ENCODE measurements around the gene MGRN1. TPM values are rescaled to one million over a fixed set of nuclear protein-coding genes. Genes with fewer than 3 reads are reported as not detected.

Gene MGRN1
- total RNA-seq, 4 donors from 2014 or later, result 26.4 to 51.8 (median 31.4) TPM

GRCh38 chr16:4691666-4692412, 67.2 kb downstream of the MGRN1 start:
- TF ChIP-seq CTCF (IDR thresholded peaks at IDR 0.05), result no peak
- DNase-seq (ENCODE audit: low spot score), result no peak

DNA sequence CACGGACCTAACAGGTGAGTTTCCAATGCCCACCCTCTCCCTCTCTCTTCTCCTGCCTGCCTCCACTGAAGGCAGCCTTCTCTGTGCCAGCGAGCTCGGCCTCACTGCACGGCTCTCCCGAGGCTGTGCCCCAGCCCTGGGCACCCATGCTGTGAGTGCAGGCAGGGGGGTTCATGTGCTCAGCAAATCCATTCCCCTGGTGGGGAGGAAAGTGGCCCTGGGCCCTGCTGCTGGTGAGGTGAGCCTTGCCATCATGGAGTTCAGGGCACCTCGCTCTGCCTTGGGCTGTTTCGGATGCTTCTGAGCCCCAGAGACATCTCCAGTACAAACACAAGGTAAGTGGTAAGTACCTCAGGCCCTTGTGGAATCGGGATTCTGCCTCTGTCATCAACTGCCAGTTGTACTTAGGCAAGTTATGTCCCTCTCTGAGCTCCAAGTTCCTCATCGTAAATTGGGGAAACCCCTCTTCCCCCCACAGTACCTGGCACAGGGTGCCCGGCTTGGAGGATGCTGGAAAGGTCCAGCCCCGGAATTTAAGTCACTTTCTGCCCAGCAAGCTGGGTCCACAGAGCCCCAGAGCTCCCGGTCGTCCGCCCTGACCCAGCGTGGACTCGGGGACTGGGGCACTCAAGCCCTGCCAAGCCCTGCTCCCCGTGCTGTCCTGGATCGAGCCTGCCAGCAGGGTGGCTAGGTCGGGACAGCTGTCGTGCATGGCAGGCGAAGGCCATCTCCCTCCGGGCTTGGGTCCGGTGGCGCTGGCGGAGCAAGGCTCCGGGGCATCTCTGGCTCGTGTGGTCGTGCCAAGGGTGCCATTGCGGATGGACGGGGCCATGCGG, 68.1 kb downstream of the MGRN1 start:
- ATAC-seq (ENCODE audit: low FRiP score) (peak; percentile 1), DNase-seq (ENCODE audit: low spot score) (no peak)
- no peak for TF ChIP-seq CTCF (IDR thresholded peaks at IDR 0.05)

More at GRCh38 chr16:4691666-4692412, 67.2 kb downstream of the MGRN1 start:
- no peak for ATAC-seq (ENCODE audit: low FRiP score)

DNA sequence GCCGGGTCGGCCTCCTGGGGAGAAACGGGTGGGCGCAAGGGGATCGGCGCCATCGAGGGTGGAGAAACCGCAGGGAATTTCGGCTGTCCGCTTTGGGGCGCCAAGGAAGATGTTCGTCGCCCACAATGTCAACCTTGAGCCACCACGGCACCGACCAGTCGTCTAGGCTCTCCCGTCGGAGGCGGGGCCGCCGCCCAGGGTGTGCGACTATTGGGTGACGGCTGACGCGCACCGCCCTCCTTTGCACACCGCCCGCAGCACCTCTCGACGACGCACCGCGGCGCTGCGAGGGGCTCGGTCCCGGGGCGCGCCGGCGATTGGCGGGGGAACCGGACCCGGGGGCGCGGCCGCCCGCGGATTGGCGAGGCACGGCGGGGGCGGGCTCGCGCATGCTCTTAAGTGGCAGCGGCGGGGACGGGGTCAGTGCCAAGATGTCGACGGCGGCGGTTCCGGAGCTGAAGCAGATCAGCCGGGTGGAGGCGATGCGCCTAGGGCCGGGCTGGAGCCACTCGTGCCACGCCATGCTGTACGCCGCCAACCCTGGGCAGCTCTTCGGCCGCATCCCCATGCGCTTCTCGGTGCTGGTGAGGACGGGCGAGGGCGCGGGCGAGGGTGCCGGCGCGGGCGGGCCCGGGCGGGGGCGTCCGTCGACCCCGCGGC, 68.8 kb downstream of the MGRN1 start, which contains the start of gene NUDT16L1:
Gene NUDT16L1 (plus strand): TSS at position 267 of the 660 bp plus-strand sequence. CDS start 165 bp downstream, at position 432.
- peak; percentile 82 for DNase-seq (ENCODE audit: low spot score)

GRCh38 chr16:4693956-4694641, 69.5 kb downstream of the MGRN1 start:
- DNase-seq (ENCODE audit: low spot score) (no peak), ATAC-seq (ENCODE audit: low FRiP score) (peak; percentile 29)
- TF ChIP-seq CTCF (IDR thresholded peaks at IDR 0.05), result no peak

More for the DNA sequence above, 68.8 kb downstream of the MGRN1 start, which contains the start of gene NUDT16L1:
- TF ChIP-seq CTCF (IDR thresholded peaks at IDR 0.05), result no peak
- peak; percentile 88 for ATAC-seq (ENCODE audit: low FRiP score)

- ATAC-seq (ENCODE audit: low FRiP score), result no peak
These were observed 70.2 kb downstream of the MGRN1 start for GRCh38 chr16:4694642-4695451.

More at GRCh38 chr16:4694642-4695451, 70.2 kb downstream of the MGRN1 start:
- no peak for DNase-seq (ENCODE audit: low spot score)
- no peak for TF ChIP-seq CTCF (IDR thresholded peaks at IDR 0.05)
